GM19023 (cell line): Measurements from ENCODE around the gene KIRREL3.
A peak's percentile ranks its signal among the peaks of the same experiment; 100 is the strongest.
"Not testable (repeated sequence)": the region's sequence is repeated elsewhere in the genome, so short reads cannot be mapped to it uniquely, and the experiment has no call there.

ENCODE experiments used
- ATAC-seq: cut with Tn5 transposase; IDR thresholded peaks from one replicate; pipeline ENCODE4 v1.9.1; 2021; ENCODE audit warnings: mild to moderate bottlenecking, moderate library complexity; ENCODE audit not compliant: unreplicated experiment

The KIRREL3 gene

GRCh38 chr11:126959700-126960099, 40.9 kb downstream of the KIRREL3 start:
- no peak for ATAC-seq

- ATAC-seq, result no peak
Observed at GRCh38 chr11:126956635-126957034, 43.9 kb downstream of the KIRREL3 start.

GRCh38 chr11:126952533-126952932, 48.0 kb downstream of the KIRREL3 start:
- not testable (repeated sequence) for ATAC-seq

DNA sequence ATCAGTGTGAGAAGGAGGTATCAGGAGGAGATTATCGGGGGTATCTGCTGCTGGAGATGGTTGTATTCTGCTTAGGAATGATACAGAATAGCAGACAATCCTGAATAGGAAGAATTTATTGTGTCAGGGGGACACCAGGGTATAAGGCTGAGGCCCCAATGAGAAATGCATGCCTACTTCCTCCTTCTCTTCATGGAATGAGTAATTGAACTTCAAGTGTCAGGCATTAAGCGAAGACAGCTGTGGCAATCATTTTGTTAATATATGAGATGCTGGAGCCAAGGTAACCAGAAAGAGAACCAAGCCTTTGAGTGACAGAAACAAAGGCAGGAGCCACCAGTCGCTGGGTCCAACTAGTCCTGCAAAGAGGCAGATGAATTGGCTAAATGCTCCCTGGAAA, 49.1 kb downstream of the KIRREL3 start:
- ATAC-seq, result no peak

DNA sequence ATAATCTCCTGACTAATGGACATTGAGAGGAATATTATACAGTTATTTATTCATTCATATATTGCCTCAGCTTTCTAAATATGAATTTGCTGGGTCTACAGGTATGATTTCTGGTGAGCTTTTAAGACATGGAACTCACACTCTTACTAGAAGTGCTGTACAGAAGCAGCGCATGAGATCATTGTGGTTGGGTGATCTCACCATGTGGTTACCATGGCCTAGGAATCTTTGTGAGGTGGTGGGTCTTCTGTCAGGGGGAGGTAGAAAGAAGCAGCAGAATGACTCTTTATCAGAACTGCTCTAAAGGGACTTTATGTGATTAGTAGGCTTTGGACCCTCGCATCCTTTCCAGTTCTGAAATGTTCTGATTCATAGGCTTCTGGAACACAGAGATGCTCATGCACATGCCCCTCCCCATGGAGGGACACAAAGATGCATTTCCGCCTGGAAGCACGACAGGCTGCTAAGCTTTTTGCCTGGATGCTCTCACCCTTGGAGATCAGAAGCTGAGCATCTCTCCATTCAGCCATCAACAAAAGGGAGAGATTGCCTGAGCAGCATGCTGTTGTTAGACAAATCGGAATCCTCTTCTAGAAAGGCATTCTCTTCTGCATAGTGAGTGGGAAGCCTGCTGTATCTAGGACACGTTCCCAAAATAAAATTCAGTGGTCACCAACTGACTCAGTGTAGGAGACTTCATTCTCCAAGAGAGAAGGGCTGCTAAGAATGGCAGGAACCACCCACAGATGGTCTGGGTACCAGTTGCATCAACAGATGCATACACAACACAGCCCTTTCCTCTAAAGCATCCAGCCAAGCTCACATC, 51.3 kb downstream of the KIRREL3 start:
- no peak for ATAC-seq

GRCh38 chr11:126948563-126948962, 52.0 kb downstream of the KIRREL3 start:
- ATAC-seq, result no peak

DNA sequence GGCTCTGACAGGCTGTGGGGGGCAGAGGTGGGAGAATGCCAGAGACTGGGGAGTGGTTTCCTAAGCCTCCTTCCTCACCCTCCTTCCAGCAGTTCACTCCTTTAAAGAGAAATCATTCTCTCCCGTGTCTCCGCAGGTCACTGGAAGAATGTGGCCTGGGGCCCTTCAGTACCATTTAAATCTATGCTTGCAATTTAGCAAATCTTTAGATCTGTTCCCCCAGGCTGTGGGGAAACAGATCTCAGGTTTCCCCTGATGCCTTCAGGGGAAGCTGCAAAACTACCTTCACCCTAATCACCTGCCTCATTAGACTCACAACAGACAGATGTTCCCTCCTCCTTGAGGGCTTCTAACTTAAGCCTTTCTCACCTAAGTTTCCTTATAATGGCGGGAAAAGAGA, 55.3 kb downstream of the KIRREL3 start:
- no peak for ATAC-seq

- no peak for ATAC-seq
Observed at GRCh38 chr11:126943316-126943715, 57.3 kb downstream of the KIRREL3 start.

GRCh38 chr11:126942146-126942545, 58.4 kb downstream of the KIRREL3 start:
- no peak for ATAC-seq

GRCh38 chr11:126939552-126939951, 61.0 kb downstream of the KIRREL3 start:
- ATAC-seq, result no peak

DNA sequence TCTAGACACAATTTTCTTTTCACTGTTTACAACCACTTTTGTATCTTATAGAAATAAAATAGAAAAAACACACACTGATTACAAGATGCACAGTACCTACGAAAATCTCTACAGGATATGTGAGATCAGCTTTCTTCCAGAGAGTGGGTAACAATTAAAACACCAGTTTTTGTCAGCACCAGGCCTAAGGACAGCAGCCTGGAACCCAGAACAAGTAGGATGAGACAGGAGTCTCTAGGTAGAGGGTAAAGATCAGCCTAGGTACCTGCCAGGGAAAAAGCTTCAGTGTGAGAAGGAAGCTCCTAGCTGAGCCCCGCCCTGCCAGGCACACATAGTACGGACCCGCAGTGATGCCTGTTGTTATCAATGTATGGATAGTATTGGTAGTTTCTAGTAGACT, 61.9 kb downstream of the KIRREL3 start:
- no peak for ATAC-seq

DNA sequence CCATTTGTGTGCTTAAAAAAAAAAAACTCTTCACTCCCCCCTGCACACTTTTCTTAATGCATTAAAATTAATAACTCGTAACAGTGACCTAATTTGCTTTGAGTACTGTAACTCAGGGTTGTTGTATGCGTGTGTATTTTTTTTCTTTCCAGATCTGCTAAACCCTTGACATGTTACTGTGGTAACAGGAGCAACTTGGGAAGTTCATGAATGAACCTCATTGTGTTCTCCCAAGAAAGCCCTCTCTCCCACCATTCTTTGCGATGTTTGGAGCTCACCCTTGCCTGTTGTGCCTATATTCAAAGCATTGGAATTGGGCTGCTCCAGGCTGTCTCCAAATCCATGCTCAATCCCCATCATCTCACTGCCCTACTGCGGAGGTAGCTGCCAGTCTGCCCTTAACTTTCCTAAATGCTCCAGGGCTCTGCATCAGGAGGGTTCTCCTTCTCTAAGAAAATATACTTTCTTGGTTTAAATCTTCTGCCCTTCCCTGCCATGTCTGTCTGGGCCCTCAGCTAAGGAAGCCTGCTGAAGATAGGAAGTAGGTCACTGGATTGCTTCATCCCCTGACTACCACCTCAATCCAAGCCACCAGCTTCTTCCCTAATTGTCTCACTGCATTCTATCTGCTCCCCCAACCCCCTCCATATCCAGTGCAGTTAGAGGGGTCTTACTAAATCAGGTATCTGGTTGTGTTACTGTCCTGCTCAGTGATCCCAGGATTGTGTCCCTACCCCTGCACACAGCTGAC, 70.3 kb downstream of the KIRREL3 start:
- ATAC-seq, result no peak

- ATAC-seq, result no peak
Observed at GRCh38 chr11:126929179-126930061, 71.2 kb downstream of the KIRREL3 start.

GRCh38 chr11:126927623-126928022, 72.9 kb downstream of the KIRREL3 start:
- ATAC-seq, result no peak

- no peak for ATAC-seq
Observed at GRCh38 chr11:126926376-126926791, 74.2 kb downstream of the KIRREL3 start.

DNA sequence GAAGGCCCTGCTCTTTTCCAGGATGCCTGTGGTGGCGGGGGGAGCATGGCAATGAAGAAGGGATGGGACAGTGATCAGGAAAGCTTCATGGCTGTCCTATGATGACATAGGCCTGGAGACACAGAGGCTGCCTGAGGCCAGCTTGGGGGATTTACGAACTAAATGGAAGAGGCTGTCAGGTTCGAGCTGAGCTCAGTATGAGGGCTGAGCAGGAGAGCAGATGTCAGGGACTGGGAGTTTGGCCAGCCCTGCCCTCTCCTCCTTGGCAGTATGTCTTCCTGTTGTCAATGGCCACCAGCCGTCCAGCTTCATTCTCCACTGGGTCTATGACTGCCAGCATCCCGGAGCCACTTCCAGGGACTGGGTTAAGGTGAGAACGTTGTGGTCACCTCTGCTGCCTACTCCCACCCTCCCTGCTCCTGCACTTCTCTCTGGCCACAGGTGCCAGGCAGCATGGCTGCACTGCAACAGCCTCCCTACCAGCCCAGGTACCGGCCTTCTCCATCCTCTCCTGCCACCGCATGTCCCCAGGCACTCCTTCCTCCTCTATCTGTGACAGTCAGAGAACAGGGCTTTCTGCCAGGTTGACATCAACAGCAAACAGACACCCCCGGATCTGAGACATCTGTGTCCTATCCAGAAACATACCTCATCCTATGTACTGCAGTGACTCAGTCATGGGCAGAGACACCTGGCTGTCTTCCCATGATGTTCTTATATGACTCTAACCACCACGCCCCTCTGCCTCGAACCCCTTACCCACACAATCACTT, 75.1 kb downstream of the KIRREL3 start:
- ATAC-seq, result no peak

- no peak for ATAC-seq
Observed at GRCh38 chr11:126924376-126925040, 76.1 kb downstream of the KIRREL3 start.

DNA sequence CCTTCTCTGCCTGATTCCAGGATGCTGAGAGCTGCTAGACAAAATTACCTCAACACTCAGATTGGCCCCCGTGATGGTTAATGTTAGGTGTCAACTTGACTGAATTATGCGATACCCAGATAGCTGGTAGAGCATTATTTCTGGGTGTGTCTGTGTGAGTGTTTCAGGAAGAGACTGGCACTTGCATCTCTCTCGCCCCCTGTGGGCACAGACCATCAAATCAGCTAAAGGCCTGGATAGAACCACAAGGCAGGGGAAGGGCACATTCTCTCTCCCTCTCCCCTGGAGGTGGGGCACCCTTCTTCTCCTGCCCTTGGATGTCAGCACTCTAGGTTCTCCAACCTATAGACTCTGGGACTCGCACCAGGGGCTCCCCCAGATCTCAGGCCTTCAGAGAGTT, 79.7 kb downstream of the KIRREL3 start:
- ATAC-seq, result no peak

- peak; percentile 35 for ATAC-seq
Observed at GRCh38 chr11:126919147-126919823, 81.3 kb downstream of the KIRREL3 start.
